Liver (tissue), 9 donors: ENCODE results near the gene BTN1A1. TPM values are rescaled to one million over a fixed set of nuclear protein-coding genes. Genes with fewer than 3 reads are reported as not detected.

ENCODE experiments used
- DNase-seq: peaks from one replicate; pipeline ENCODE4 v3.0.0-alpha.2; 2017; ENCODE audit warnings: low spot score
- H3K27ac ChIP-seq, 2 donors: one replicate each; pipeline ENCODE4 v1.7.0; 2013; ENCODE audit warnings: inconsistent platforms in 2 of 2, low read length in 2 of 2, control low read depth in 1 of 2, low read depth in 1 of 2, mild to moderate bottlenecking in 1 of 2
- H3K27me3 ChIP-seq, 4 donors: one replicate each; pipeline versions ENCODE4 v1.6.1 to v1.7.0; 2013; ENCODE audit warnings: low read length in 3 of 4, inconsistent platforms in 1 of 4, mild to moderate bottlenecking in 1 of 4, moderate library complexity in 1 of 4; ENCODE audit not compliant: control insufficient read depth in 4 of 4, insufficient read depth in 4 of 4
- H3K36me3 ChIP-seq, 4 donors: one replicate each; pipeline versions ENCODE4 v1.6.1 to v1.7.0; 2013; ENCODE audit warnings: low read length in 3 of 4, mild to moderate bottlenecking in 3 of 4, low read depth in 1 of 4, moderate library complexity in 1 of 4; ENCODE audit not compliant: control insufficient read depth in 4 of 4, insufficient read depth in 3 of 4
- H3K4me1 ChIP-seq, 4 donors: one replicate each; pipeline versions ENCODE4 v1.6.1 to v1.7.0; 2013; ENCODE audit warnings: low read length in 3 of 4, mild to moderate bottlenecking in 3 of 4, moderate library complexity in 1 of 4; ENCODE audit not compliant: control insufficient read depth in 4 of 4, insufficient read depth in 4 of 4
- H3K4me3 ChIP-seq, 3 donors: one replicate each; pipeline versions ENCODE4 v1.6.1 to v1.7.0; 2013; ENCODE audit warnings: low read length in 3 of 3, control low read depth in 1 of 3, low read depth in 1 of 3, mild to moderate bottlenecking in 1 of 3
- H3K9ac ChIP-seq, 2 donors: one replicate each; pipeline ENCODE4 v1.7.0; 2013; ENCODE audit warnings: low read length in 2 of 2, mild to moderate bottlenecking in 2 of 2, moderate library complexity in 2 of 2, control low read depth in 1 of 2, low read depth in 1 of 2
- H3K9me3 ChIP-seq, 4 donors: one replicate each; pipeline versions ENCODE4 v1.6.1 to v1.7.0; 2013; ENCODE audit warnings: low read length in 3 of 4; ENCODE audit not compliant: control insufficient read depth in 4 of 4
- EGR1 ChIP-seq, 2 donors: IDR thresholded peaks; 2 replicates each; pipeline ENCODE4 v1.6.1; 2016 to 2018; ENCODE audit warnings: antibody characterized with exemption in 2 of 2, low read depth in 2 of 2
- FOXA1 ChIP-seq: IDR thresholded peaks from 2 replicates; pipeline ENCODE4 v1.6.1; 2016; ENCODE audit warnings: antibody characterized with exemption
- FOXA2 ChIP-seq: IDR thresholded peaks from 2 replicates; pipeline ENCODE4 v1.6.1; 2016; ENCODE audit warnings: antibody characterized with exemption
- GABPA ChIP-seq, 2 donors: IDR thresholded peaks in 1 of 2; conservative IDR thresholded peaks in 1 of 2; 2 replicates each; pipeline ENCODE4 v1.6.1; 2016; ENCODE audit warnings: antibody characterized with exemption in 2 of 2, mild to moderate bottlenecking in 1 of 2, moderate library complexity in 1 of 2
- HNF4A ChIP-seq, 2 donors: conservative IDR thresholded peaks; 2 replicates each; pipeline ENCODE4 v1.6.1; 2016; ENCODE audit warnings: antibody characterized with exemption in 2 of 2, mild to moderate bottlenecking in 2 of 2
- HNF4G ChIP-seq: IDR thresholded peaks from 2 replicates; pipeline ENCODE4 v1.6.1; 2016; ENCODE audit warnings: antibody characterized with exemption
- JUND ChIP-seq, 2 donors: IDR thresholded peaks; 2 replicates each; pipeline ENCODE4 v1.6.1; 2016; ENCODE audit warnings: antibody characterized with exemption in 2 of 2
- NR2F2 ChIP-seq: IDR thresholded peaks from 2 replicates; pipeline ENCODE4 v1.6.1; 2016; ENCODE audit warnings: antibody characterized with exemption
- RAD21 ChIP-seq, 2 donors: IDR thresholded peaks; 2 replicates each; pipeline ENCODE4 v1.6.1; 2016; ENCODE audit warnings: antibody characterized with exemption in 2 of 2, mild to moderate bottlenecking in 2 of 2
- RXRA ChIP-seq, 2 donors: IDR thresholded peaks; 2 replicates each; pipeline ENCODE4 v1.6.1; 2017 to 2018; ENCODE audit warnings: antibody characterized with exemption in 2 of 2, mild to moderate bottlenecking in 1 of 2
- SP1 ChIP-seq: IDR thresholded peaks from 2 replicates; pipeline ENCODE4 v1.6.1; 2018; ENCODE audit warnings: antibody characterized with exemption, mild to moderate bottlenecking
- TAF1 ChIP-seq: conservative IDR thresholded peaks from 2 replicates; pipeline ENCODE4 v1.6.1; 2016; ENCODE audit warnings: antibody characterized with exemption, mild to moderate bottlenecking
- YY1 ChIP-seq: IDR thresholded peaks from 2 replicates; pipeline ENCODE4 v1.6.1; 2016; ENCODE audit warnings: antibody characterized with exemption, mild to moderate bottlenecking
- WGBS: extraction: QIAGEN DNeasy Blood & Tissue Kit; methylation state at CpG from one replicate; pipeline ENCODE4 v1.1.7; 2013; 5-methylcytosine and 5-hydroxymethylcytosine counted together
- polyA plus RNA-seq, 2 donors: library from polyadenylated mRNA; stranded (reverse) in 1 of 2; unstranded in 1 of 2; fragments of 200-250 nt in 1 of 2; fragments of >200 nt in 1 of 2; fragmentation: Nextera tagmentation in 1 of 2; extraction: Ambion mirVana in 1 of 2; gene quantifications; one replicate each; pipeline versions ENCODE4 v1.2.1 to v1.2.3, GENCODE V29; 2013 to 2015
- total RNA-seq, 2 donors: library from RNA; depleted of rRNA; stranded (reverse); fragments of >200 nt; gene quantifications; one replicate each; pipeline ENCODE4 v1.2.3, GENCODE V29; 2014
- TF ChIP-seq, protein P1 (sequence below): fragments of 150-350 bp; IDR thresholded peaks from 2 replicates; pipeline ENCODE4 v1.5.1; 2017; ENCODE audit warnings: improper control_type of control experiment, low read depth, low read length; ENCODE audit not compliant: missing input control
- TF ChIP-seq, protein P2 (sequence below): IDR thresholded peaks from 2 replicates; pipeline ENCODE4 v1.6.1; 2016; ENCODE audit warnings: antibody characterized with exemption
- TF ChIP-seq, protein P3 (sequence below): IDR thresholded peaks from 2 replicates; pipeline ENCODE4 v1.6.1; 2016; ENCODE audit warnings: antibody characterized with exemption
- TF ChIP-seq, protein P4 (sequence below): IDR thresholded peaks from 2 replicates; pipeline ENCODE4 v1.6.1; 2016; ENCODE audit warnings: antibody characterized with exemption
- TF ChIP-seq, protein P5 (sequence below): IDR thresholded peaks from 2 replicates; pipeline ENCODE4 v1.6.1; 2016; ENCODE audit warnings: antibody characterized with exemption, mild to moderate bottlenecking
- donor health status: healthy.
- donor health status: healthy.
- donor health status: healthy.
- donor health status: healthy.
- donor health status: healthy.

The BTN1A1 gene
- total and polyA plus RNA-seq, 4 donors, result 0.06 TPM; not detected in 3

DNA sequence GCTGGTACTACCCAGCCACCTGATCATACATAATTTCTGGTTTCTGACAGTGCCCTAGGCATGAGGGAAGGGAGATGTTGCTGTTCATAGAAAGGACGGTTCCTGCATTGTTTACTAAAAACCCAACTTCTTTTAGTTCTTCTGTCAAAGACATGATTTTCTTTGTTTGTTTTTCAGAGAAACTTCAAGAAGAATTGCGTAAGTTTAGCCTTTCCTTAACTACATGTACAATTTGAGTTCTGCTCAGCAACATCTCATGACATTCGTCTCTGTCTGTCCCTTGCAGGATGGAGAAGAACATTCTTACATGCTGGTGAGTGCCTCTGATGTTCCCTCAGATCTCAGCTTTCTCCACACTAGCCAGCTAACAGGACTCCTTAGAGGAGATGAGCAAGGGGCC is 34.3 kb upstream of the BTN1A1 start:
- DNase-seq, result no peak
- H3K4me3 ChIP-seq, result no peak overlapping the region
- WGBS, result 93% methylated on average over 3 of the region's 3 CpGs
- no peak for TF ChIP-seq EGR1 (IDR thresholded peaks at IDR 0.05; ENCODE audit: low read depth in 2 of 2)
- no peak for TF ChIP-seq RXRA (IDR thresholded peaks at IDR 0.05)
- TF ChIP-seq, protein P1, sequence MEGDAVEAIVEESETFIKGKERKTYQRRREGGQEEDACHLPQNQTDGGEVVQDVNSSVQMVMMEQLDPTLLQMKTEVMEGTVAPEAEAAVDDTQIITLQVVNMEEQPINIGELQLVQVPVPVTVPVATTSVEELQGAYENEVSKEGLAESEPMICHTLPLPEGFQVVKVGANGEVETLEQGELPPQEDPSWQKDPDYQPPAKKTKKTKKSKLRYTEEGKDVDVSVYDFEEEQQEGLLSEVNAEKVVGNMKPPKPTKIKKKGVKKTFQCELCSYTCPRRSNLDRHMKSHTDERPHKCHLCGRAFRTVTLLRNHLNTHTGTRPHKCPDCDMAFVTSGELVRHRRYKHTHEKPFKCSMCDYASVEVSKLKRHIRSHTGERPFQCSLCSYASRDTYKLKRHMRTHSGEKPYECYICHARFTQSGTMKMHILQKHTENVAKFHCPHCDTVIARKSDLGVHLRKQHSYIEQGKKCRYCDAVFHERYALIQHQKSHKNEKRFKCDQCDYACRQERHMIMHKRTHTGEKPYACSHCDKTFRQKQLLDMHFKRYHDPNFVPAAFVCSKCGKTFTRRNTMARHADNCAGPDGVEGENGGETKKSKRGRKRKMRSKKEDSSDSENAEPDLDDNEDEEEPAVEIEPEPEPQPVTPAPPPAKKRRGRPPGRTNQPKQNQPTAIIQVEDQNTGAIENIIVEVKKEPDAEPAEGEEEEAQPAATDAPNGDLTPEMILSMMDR, result no peak
- no peak for TF ChIP-seq FOXA2
- TF ChIP-seq NR2F2, result no peak
- no peak for TF ChIP-seq HNF4A (conservative IDR thresholded peaks at IDR 0.05)
- TF ChIP-seq YY1, result no peak
- TF ChIP-seq FOXA1, result no peak
- TF ChIP-seq, protein P2, sequence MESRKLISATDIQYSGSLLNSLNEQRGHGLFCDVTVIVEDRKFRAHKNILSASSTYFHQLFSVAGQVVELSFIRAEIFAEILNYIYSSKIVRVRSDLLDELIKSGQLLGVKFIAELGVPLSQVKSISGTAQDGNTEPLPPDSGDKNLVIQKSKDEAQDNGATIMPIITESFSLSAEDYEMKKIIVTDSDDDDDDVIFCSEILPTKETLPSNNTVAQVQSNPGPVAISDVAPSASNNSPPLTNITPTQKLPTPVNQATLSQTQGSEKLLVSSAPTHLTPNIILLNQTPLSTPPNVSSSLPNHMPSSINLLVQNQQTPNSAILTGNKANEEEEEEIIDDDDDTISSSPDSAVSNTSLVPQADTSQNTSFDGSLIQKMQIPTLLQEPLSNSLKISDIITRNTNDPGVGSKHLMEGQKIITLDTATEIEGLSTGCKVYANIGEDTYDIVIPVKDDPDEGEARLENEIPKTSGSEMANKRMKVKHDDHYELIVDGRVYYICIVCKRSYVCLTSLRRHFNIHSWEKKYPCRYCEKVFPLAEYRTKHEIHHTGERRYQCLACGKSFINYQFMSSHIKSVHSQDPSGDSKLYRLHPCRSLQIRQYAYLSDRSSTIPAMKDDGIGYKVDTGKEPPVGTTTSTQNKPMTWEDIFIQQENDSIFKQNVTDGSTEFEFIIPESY, result no peak
- TF ChIP-seq, protein P3, sequence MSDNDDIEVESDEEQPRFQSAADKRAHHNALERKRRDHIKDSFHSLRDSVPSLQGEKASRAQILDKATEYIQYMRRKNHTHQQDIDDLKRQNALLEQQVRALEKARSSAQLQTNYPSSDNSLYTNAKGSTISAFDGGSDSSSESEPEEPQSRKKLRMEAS, result no peak
- TF ChIP-seq, protein P4, sequence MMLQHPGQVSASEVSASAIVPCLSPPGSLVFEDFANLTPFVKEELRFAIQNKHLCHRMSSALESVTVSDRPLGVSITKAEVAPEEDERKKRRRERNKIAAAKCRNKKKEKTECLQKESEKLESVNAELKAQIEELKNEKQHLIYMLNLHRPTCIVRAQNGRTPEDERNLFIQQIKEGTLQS, result no peak
- no peak for TF ChIP-seq TAF1
- no peak for TF ChIP-seq JUND (IDR thresholded peaks at IDR 0.05)
- no peak for TF ChIP-seq GABPA (IDR thresholded peaks at IDR 0.05 in 1 of 2, conservative IDR thresholded peaks at IDR 0.05 in 1 of 2)
- no peak for TF ChIP-seq HNF4G
- no peak for TF ChIP-seq RAD21 (IDR thresholded peaks at IDR 0.05)
- H3K9ac ChIP-seq, result no peak overlapping the region
- no peak overlapping the region for H3K27ac ChIP-seq
- no peaks in the 10 kb centered on the region for H3K9me3 ChIP-seq
- H3K4me1 ChIP-seq, result peaks cover 0 to 2% (median 0%) of the 10 kb centered on the region in 4 donors
- no peaks in the 10 kb centered on the region for H3K27me3 ChIP-seq
- peaks cover 0 to 58% (median 53%) of the 10 kb centered on the region in 4 donors for H3K36me3 ChIP-seq

DNA sequence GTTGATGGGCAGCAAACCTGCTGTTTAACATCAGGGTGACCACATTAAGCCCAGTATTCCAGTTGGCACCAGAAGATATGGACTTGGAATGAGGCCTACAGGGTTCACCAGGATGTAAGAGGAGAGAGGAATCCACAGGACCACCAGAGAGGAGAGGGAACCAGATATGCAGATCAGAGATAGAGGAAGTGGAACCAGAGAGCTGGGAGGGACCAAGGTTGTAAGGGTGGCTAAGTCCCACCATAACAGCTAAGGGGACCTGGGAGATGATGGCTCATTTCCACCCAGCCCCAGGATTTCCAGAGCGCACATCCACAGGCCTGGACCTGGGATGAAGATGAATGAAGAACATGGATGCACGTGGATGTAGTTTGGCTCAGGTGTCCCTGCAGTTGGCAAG is 31.3 kb upstream of the BTN1A1 start:
- WGBS, result 93% methylated on average over 2 of the region's 2 CpGs
- H3K9ac ChIP-seq, result no peak overlapping the region
- TF ChIP-seq FOXA2, result no peak
- TF ChIP-seq, protein P4, result no peak
- no peak for TF ChIP-seq EGR1 (IDR thresholded peaks at IDR 0.05; ENCODE audit: low read depth in 2 of 2)
- TF ChIP-seq, protein P5, sequence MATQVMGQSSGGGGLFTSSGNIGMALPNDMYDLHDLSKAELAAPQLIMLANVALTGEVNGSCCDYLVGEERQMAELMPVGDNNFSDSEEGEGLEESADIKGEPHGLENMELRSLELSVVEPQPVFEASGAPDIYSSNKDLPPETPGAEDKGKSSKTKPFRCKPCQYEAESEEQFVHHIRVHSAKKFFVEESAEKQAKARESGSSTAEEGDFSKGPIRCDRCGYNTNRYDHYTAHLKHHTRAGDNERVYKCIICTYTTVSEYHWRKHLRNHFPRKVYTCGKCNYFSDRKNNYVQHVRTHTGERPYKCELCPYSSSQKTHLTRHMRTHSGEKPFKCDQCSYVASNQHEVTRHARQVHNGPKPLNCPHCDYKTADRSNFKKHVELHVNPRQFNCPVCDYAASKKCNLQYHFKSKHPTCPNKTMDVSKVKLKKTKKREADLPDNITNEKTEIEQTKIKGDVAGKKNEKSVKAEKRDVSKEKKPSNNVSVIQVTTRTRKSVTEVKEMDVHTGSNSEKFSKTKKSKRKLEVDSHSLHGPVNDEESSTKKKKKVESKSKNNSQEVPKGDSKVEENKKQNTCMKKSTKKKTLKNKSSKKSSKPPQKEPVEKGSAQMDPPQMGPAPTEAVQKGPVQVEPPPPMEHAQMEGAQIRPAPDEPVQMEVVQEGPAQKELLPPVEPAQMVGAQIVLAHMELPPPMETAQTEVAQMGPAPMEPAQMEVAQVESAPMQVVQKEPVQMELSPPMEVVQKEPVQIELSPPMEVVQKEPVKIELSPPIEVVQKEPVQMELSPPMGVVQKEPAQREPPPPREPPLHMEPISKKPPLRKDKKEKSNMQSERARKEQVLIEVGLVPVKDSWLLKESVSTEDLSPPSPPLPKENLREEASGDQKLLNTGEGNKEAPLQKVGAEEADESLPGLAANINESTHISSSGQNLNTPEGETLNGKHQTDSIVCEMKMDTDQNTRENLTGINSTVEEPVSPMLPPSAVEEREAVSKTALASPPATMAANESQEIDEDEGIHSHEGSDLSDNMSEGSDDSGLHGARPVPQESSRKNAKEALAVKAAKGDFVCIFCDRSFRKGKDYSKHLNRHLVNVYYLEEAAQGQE, result no peak
- TF ChIP-seq, protein P3, result no peak
- no peak for TF ChIP-seq GABPA (IDR thresholded peaks at IDR 0.05 in 1 of 2, conservative IDR thresholded peaks at IDR 0.05 in 1 of 2)
- TF ChIP-seq JUND (IDR thresholded peaks at IDR 0.05), result no peak
- no peak for TF ChIP-seq FOXA1
- no peak for TF ChIP-seq YY1
- TF ChIP-seq, protein P2, result no peak
- TF ChIP-seq HNF4A (conservative IDR thresholded peaks at IDR 0.05), result no peak
- TF ChIP-seq SP1, result no peak
- TF ChIP-seq HNF4G, result no peak
- no peak overlapping the region for H3K4me3 ChIP-seq
- H3K27ac ChIP-seq, result no peak overlapping the region
- no peaks in the 10 kb centered on the region for H3K4me1 ChIP-seq
- no peaks in the 10 kb centered on the region for H3K27me3 ChIP-seq
- H3K36me3 ChIP-seq, result peaks cover 0 to 41% (median 39%) of the 10 kb centered on the region in 4 donors
- DNase-seq, result no peak
- peaks cover 0 to 3% (median 0%) of the 10 kb centered on the region in 4 donors for H3K9me3 ChIP-seq
